H1 (cell line): Measurements from ENCODE around the gene ERCC3. TPM values are rescaled to one million over a fixed set of nuclear protein-coding genes. Genes with fewer than 3 reads are reported as not detected.

Experiments
- CTCF ChIA-PET: fragments of 300-600 bp; sonication (Branson Sonifier 250); formaldehyde crosslinking; loops from one replicate; lab custom pipeline; 2021; ENCODE audit not compliant: partially characterized antibody; lab: Charles Lee
- POLR2A ChIA-PET: fragments of 300-600 bp; sonication (Branson Sonifier 250); formaldehyde crosslinking; loops from one replicate; lab custom pipeline; 2021; ENCODE audit warnings: inconsistent platforms; ENCODE audit not compliant: partially characterized antibody; lab: Charles Lee
- DNase-seq, 2 experiments: peaks; one replicate each; pipeline versions ENCODE4 v3.0.0 to v3.0.0-alpha.2; 2010 to 2022; ENCODE audit warnings: low spot score in 2 of 2, low read depth in 1 of 2, mixed read lengths in 1 of 2
- FAIRE-seq: peaks from 2 replicates; lab custom pipeline; 2011; peaks lifted over from hg19 to GRCh38; lab: Jason Lieb, UNC
- H2AFZ ChIP-seq: 2 replicates; pipeline ENCODE4 v1.8.1; 2012; ENCODE audit warnings: low read length, inconsistent platforms
- H2AK5ac ChIP-seq: 2 replicates; pipeline ENCODE4 v1.6.1; 2013; ENCODE audit warnings: low read depth, low read length
- H2BK120ac ChIP-seq: replicated peaks from 2 replicates; pipeline ENCODE3; 2013; ENCODE audit warnings: low read depth, low read length, inconsistent platforms
- H2BK12ac ChIP-seq: 2 replicates; pipeline ENCODE4 v1.6.1; 2013; ENCODE audit warnings: low read depth, low read length
- H2BK15ac ChIP-seq: 2 replicates; pipeline ENCODE4 v1.6.1; 2013; ENCODE audit warnings: low read length
- H2BK20ac ChIP-seq: 2 replicates; pipeline ENCODE4 v1.6.1; 2013; ENCODE audit warnings: low read length
- H2BK5ac ChIP-seq: 2 replicates; pipeline ENCODE4 v1.6.1; 2013; ENCODE audit warnings: low read depth, low read length
- H3K14ac ChIP-seq: 2 replicates; pipeline ENCODE4 v1.6.1; 2013; ENCODE audit warnings: inconsistent platforms; ENCODE audit not compliant: insufficient read length
- H3K18ac ChIP-seq: 2 replicates; pipeline ENCODE4 v1.6.1; 2013; ENCODE audit warnings: low read length; ENCODE audit errors: extremely low read depth
- H3K23ac ChIP-seq: 2 replicates; pipeline ENCODE4 v1.6.1; 2013; ENCODE audit warnings: inconsistent platforms; ENCODE audit not compliant: insufficient read length
- H3K23me2 ChIP-seq: 2 replicates; pipeline ENCODE4 v1.6.1; 2013; ENCODE audit warnings: low read depth, low read length
- H3K27ac ChIP-seq: 2 replicates; pipeline ENCODE4 v1.6.1; 2011; ENCODE audit warnings: low read depth, low read length, inconsistent platforms
- H3K27me3 ChIP-seq, 4 experiments: replicated peaks in 1 of 4; 1 replicate in 1 of 4; 2 replicates in 3 of 4; pipeline versions ENCODE4 v1.6.1 to v1.8.1; 2011 to 2013; ENCODE audit warnings: low read length in 3 of 4, mild to moderate bottlenecking in 3 of 4, inconsistent platforms in 2 of 4, mixed read lengths in 2 of 4, moderate library complexity in 1 of 4; ENCODE audit not compliant: control insufficient read depth in 3 of 4, insufficient read depth in 3 of 4; ENCODE audit errors: extremely low read depth in 1 of 4
- H3K36me3 ChIP-seq, 4 experiments: 2 replicates each; pipeline versions ENCODE4 v1.6.1 to v1.8.1; 2011 to 2013; ENCODE audit warnings: mild to moderate bottlenecking in 4 of 4, low read length in 3 of 4, moderate library complexity in 2 of 4, control low read depth in 1 of 4, inconsistent platforms in 1 of 4; ENCODE audit not compliant: insufficient read depth in 4 of 4, control insufficient read depth in 2 of 4
- H3K4ac ChIP-seq: replicated peaks from 2 replicates; pipeline ENCODE3; 2013; ENCODE audit warnings: low read length, low read depth, mixed read lengths, inconsistent platforms; ENCODE audit not compliant: insufficient read length
- H3K4me1 ChIP-seq, 4 experiments: replicated peaks in 1 of 4; 1 replicate in 1 of 4; 2 replicates in 3 of 4; pipeline versions ENCODE4 v1.6.1 to v1.8.1; 2011 to 2013; ENCODE audit warnings: low read length in 3 of 4, inconsistent platforms in 2 of 4, mixed read lengths in 1 of 4; ENCODE audit not compliant: insufficient read depth in 4 of 4, control insufficient read depth in 3 of 4
- H3K4me2 ChIP-seq, 2 experiments: 2 replicates each; pipeline versions ENCODE4 v1.6.1 to v1.8.1; 2011 to 2013; ENCODE audit warnings: low read depth in 2 of 2, low read length in 2 of 2, control low read depth in 1 of 2, inconsistent platforms in 1 of 2, mild to moderate bottlenecking in 1 of 2; ENCODE audit not compliant: insufficient read depth in 1 of 2
- H3K4me3 ChIP-seq, 4 experiments: fragments of 200-600, 300-600 bp in 1 of 4; sonication (generic), shearing (Covaris generic), sonication (Bioruptor Twin) in 1 of 4; 2 replicates each; pipeline versions ENCODE4 v1.5.1 to v1.8.1; 2011 to 2016; ENCODE audit warnings: low read length in 4 of 4, low read depth in 3 of 4, control low read depth in 2 of 4, inconsistent platforms in 2 of 4, mild to moderate bottlenecking in 2 of 4, mixed read lengths in 1 of 4, moderate library complexity in 1 of 4; ENCODE audit not compliant: insufficient read depth in 2 of 4; ENCODE audit errors: extremely low read depth in 1 of 4
- H3K56ac ChIP-seq: replicated peaks from 2 replicates; pipeline ENCODE3; 2013; ENCODE audit warnings: low read depth, mild to moderate bottlenecking, mixed read lengths, low read length, inconsistent platforms; ENCODE audit not compliant: insufficient read length
- H3K79me1 ChIP-seq: 2 replicates; pipeline ENCODE4 v1.6.1; 2013; ENCODE audit warnings: low read depth, low read length, control low read depth
- H3K79me2 ChIP-seq, 2 experiments: 2 replicates each; pipeline versions ENCODE4 v1.6.1 to v1.8.1; 2012 to 2013; ENCODE audit warnings: low read length in 2 of 2, mild to moderate bottlenecking in 2 of 2, inconsistent platforms in 1 of 2; ENCODE audit not compliant: insufficient read depth in 2 of 2, control insufficient read depth in 1 of 2
- H3K9ac ChIP-seq, 4 experiments: replicated peaks in 1 of 4; 1 replicate in 1 of 4; 2 replicates in 3 of 4; pipeline versions ENCODE4 v1.6.1 to v1.8.1; 2011 to 2013; ENCODE audit warnings: low read depth in 3 of 4, low read length in 3 of 4, control low read depth in 2 of 4, mild to moderate bottlenecking in 2 of 4, moderate library complexity in 2 of 4, inconsistent platforms in 1 of 4; ENCODE audit errors: extremely low read depth in 1 of 4
- H3K9me3 ChIP-seq, 2 experiments: 2 replicates each; pipeline versions ENCODE4 v1.6.1 to v1.8.1; 2012 to 2013; ENCODE audit warnings: mild to moderate bottlenecking in 2 of 2, moderate library complexity in 2 of 2, control low read depth in 1 of 2, inconsistent platforms in 1 of 2, low read depth in 1 of 2, low read length in 1 of 2, mixed read lengths in 1 of 2; ENCODE audit not compliant: insufficient read depth in 2 of 2
- H4K20me1 ChIP-seq, 2 experiments: replicated peaks in 1 of 2; 2 replicates each; pipeline versions ENCODE3 to v1.8.1; 2011 to 2013; ENCODE audit warnings: inconsistent platforms in 2 of 2, low read length in 2 of 2, mild to moderate bottlenecking in 1 of 2; ENCODE audit not compliant: insufficient read depth in 2 of 2, control insufficient read depth in 1 of 2
- H4K5ac ChIP-seq: 2 replicates; pipeline ENCODE4 v1.6.1; 2013; ENCODE audit warnings: low read length, low read depth, mixed read lengths, inconsistent platforms; ENCODE audit not compliant: insufficient read length
- H4K8ac ChIP-seq: 2 replicates; pipeline ENCODE4 v1.8.0; 2013; ENCODE audit warnings: mild to moderate bottlenecking, moderate library complexity, low read length, inconsistent platforms; ENCODE audit not compliant: insufficient read depth; ENCODE audit errors: extremely low read depth
- H4K91ac ChIP-seq: replicated peaks from 2 replicates; pipeline ENCODE3; 2013; ENCODE audit warnings: low read length, mixed read lengths, inconsistent platforms; ENCODE audit not compliant: insufficient read length
- CBX5 ChIP-seq: fragments of 300-800, 300-1000 bp; sonication (generic); IDR thresholded peaks from 2 replicates; pipeline ENCODE4 v1.7.1; 2016; ENCODE audit warnings: antibody characterized with exemption, low read length, low read depth
- EGR1 ChIP-seq: IDR thresholded peaks from 2 replicates; pipeline ENCODE4 v1.6.1; 2011; ENCODE audit warnings: low read depth, low read length, borderline replicate concordance
- SP4 ChIP-seq: IDR thresholded peaks from 2 replicates; pipeline ENCODE4 v1.6.1; 2012; ENCODE audit warnings: low read length, inconsistent platforms
- SRF ChIP-seq: IDR thresholded peaks from 2 replicates; pipeline ENCODE4 v1.6.1; 2011; ENCODE audit warnings: mild to moderate bottlenecking, low read depth, low read length, moderate library complexity
- TAF7 ChIP-seq: optimal IDR thresholded peaks from 2 replicates; pipeline ENCODE3; 2011; ENCODE audit warnings: low read depth, mild to moderate bottlenecking, inconsistent platforms, low read length, moderate library complexity, borderline replicate concordance
- TBP ChIP-seq: IDR thresholded peaks from 2 replicates; pipeline ENCODE4 v1.6.1; 2011; ENCODE audit warnings: low read depth, low read length, improper control_type of control experiment
- WGBS, 2 experiments: shearing (Covaris generic) in 1 of 2; methylation state at CpG; one replicate each; pipeline versions ENCODE4 v1.1.6 to v1.1.7; 2013 to 2015; ENCODE audit warnings: low lambda C conversion rate in 2 of 2, mixed read lengths in 2 of 2, inconsistent platforms in 1 of 2, low coverage in 1 of 2, missing lambda C conversion rate in 1 of 2; ENCODE audit not compliant: insufficient replicate concordance in 2 of 2, insufficient coverage in 1 of 2, insufficient read length in 1 of 2; ENCODE audit errors: extremely low coverage in 1 of 2, missing lambda C conversion rate in 1 of 2; 5-methylcytosine and 5-hydroxymethylcytosine counted together
- polyA plus RNA-seq, 7 experiments: library from polyadenylated mRNA; depleted of rRNA in 3 of 7; stranded (reverse) in 5 of 7; unstranded in 2 of 7; fragments of >200 nt in 5 of 7; fragments of 200-250 nt in 2 of 7; gene quantifications; 1 replicate in 5 of 7; 2 replicates in 1 of 7; 4 replicates in 1 of 7; pipeline versions ENCODE4 v1.2.1 to v1.2.3, GENCODE V29; 2011 to 2013; ENCODE audit warnings: missing spikeins in 2 of 7, mixed read lengths in 2 of 7
- total RNA-seq: library from RNA; stranded (reverse); fragmentation: NEBNext Ultra II Directional; extraction: Animal tissue kit (Norgen Biotek cat#: 25700); gene quantifications from 2 replicates; pipeline ENCODE4 v1.2.1, GENCODE V29; 2021

Gene ERCC3
- total and polyA plus RNA-seq, 2 of the 8 experiments (the other 6 are each of a cell fraction or from before 2014, with no cell fraction given): 41.8 to 48.9 TPM

DNA sequence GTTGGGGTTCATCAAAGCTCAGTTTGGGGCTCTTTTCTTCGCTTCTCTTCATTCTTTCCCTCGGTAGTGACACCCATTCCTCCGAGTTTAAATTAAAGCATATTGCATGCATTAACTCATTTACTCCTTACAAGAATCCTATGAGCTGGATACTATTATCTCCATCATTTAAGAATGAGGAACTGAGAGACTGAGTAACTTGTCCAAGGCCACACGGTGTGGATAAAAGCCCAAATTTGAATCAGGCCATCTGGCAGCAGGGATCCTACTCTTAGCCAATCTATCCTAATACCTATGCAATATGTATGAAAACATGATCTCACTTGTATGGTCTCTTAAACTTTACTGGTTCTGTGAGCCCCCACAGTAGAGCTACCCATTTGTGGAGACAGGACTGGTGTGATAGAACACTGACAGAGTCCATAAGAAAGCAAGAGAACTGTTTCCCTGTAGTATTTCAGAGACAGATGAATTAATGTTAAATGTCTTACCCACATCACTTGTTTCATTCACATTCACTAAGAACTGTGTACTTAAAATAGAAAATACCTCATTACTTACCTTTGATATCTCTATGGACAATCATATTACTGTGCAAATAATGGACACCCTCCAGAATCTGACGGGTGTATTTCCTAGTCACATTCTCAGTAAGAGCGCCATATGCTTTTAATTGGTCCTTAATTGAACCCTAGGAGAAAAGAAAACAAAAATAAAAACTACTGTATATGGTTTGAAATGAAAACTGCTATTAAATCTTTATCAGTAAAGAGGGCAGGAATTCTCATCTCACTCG is 20.4 kb upstream of the ERCC3 start:
- DNase-seq (no peak), FAIRE-seq (no peak)
- H3K36me3 ChIP-seq: peaks cover 0 to 35% (median 7%) of the 10 kb centered on the region in 4 experiments; a peak in 6 of 8 replicates
- CTCF ChIA-PET: interaction anchor here (2.4 to 3.0 kb wide), 2 partner anchors 10 to 139 kb away, joined by 9 read pairs; no protein-coding TSS in a partner anchor
- H2BK20ac ChIP-seq: no peak overlapping the region
- no peak overlapping the region for H3K27ac ChIP-seq
- no peak overlapping the region for H2BK5ac ChIP-seq
- H4K91ac ChIP-seq: no peak overlapping the region
- no peaks in the 10 kb centered on the region for H3K79me2 ChIP-seq
- H3K9ac ChIP-seq: no peak overlapping the region
- H3K56ac ChIP-seq: no peak overlapping the region
- H4K20me1 ChIP-seq: no peaks in the 10 kb centered on the region
- H3K23me2 ChIP-seq: no peaks in the 10 kb centered on the region
- 91% methylated on average over 7 of the region's 7 CpGs; no CpG with 5 or more reads in 1 of the 2 experiments for WGBS, 2 experiments
- no peak overlapping the region for H3K14ac ChIP-seq
- no peaks in the 10 kb centered on the region for H3K9me3 ChIP-seq
- H4K8ac ChIP-seq: no peak overlapping the region
- H2AK5ac ChIP-seq: no peak overlapping the region
- no peaks in the 10 kb centered on the region for H3K4me1 ChIP-seq
- no peaks in the 10 kb centered on the region for H3K27me3 ChIP-seq
- H3K23ac ChIP-seq: no peak overlapping the region
- TF ChIP-seq TAF7 (no peak), EGR1 (no peak), SRF (no peak), CBX5 (no peak), SP4 (no peak), TBP (no peak)
- no peak overlapping the region for H4K5ac ChIP-seq
- H3K4ac ChIP-seq: no peak overlapping the region
- POLR2A ChIA-PET: no interaction called here
- H3K18ac ChIP-seq: no peak overlapping the region
- H2BK15ac ChIP-seq: no peak overlapping the region
- no peak overlapping the region for H3K4me2 ChIP-seq
- H2AFZ ChIP-seq: no peak overlapping the region
- no peak overlapping the region for H3K4me3 ChIP-seq
- H2BK120ac ChIP-seq: no peak overlapping the region
- H3K79me1 ChIP-seq: no peaks in the 10 kb centered on the region
- no peak overlapping the region for H2BK12ac ChIP-seq
